SJCRH30 (cell line): ENCODE data around the gene NETO1. TPM values are rescaled to one million over a fixed set of nuclear protein-coding genes. Genes with fewer than 3 reads are reported as not detected.

Source experiments
- DNase-seq, 2 experiments: peaks; one replicate each; pipeline ENCODE4 v3.0.0-alpha.2; 2015 to 2020
- H3K27ac ChIP-seq: fragments of 250-450 bp; sonication (Bioruptor Pico); 2 replicates; pipeline ENCODE4 v1.5.1; 2020; ENCODE audit warnings: mild to moderate bottlenecking, moderate library complexity
- H3K27me3 ChIP-seq: fragments of 250-450 bp; sonication (Bioruptor Pico); 2 replicates; pipeline ENCODE4 v1.5.1; 2020; ENCODE audit warnings: mild to moderate bottlenecking, moderate library complexity
- H3K36me3 ChIP-seq: fragments of 250-450 bp; sonication (Bioruptor Pico); 2 replicates; pipeline ENCODE4 v1.5.1; 2020; ENCODE audit warnings: mild to moderate bottlenecking, moderate library complexity
- H3K4me1 ChIP-seq: fragments of 250-450 bp; sonication (Bioruptor Pico); 2 replicates; pipeline ENCODE4 v1.5.1; 2020; ENCODE audit warnings: mild to moderate bottlenecking, moderate library complexity
- H3K4me3 ChIP-seq: fragments of 250-450 bp; sonication (Bioruptor Pico); 2 replicates; pipeline ENCODE4 v1.5.1; 2020; ENCODE audit warnings: mild to moderate bottlenecking, moderate library complexity
- H3K9me3 ChIP-seq: fragments of 250-450 bp; sonication (Bioruptor Pico); replicated peaks from 2 replicates; pipeline ENCODE4 v1.5.1; 2020; ENCODE audit warnings: mild to moderate bottlenecking, moderate library complexity
- total RNA-seq: library from RNA; depleted of rRNA; stranded (reverse); fragments of >200 nt; shearing (Covaris generic); gene quantifications from 2 replicates; pipeline ENCODE4 v1.2.3, GENCODE V29; 2014

NETO1 gene
- total RNA-seq, 1 experiment from 2014 or later, result not detected

- Histone ChIP-seq H3K36me3 (no peaks in the 10 kb centered on the region), H3K27me3 (no peaks in the 10 kb centered on the region), H3K9me3 (no peaks in the 10 kb centered on the region), H3K27ac (no peak overlapping the region), H3K4me3 (no peak overlapping the region), H3K4me1 (no peaks in the 10 kb centered on the region)
- DNase-seq, result no peak
These were observed 48.7 kb downstream of the NETO1 start for GRCh38 chr18:72819050-72819449.

GRCh38 chr18:72811047-72811446 is 56.7 kb downstream of the NETO1 start:
- H3K27ac ChIP-seq, result no peak overlapping the region
- H3K9me3 ChIP-seq, result no peaks in the 10 kb centered on the region
- peak; percentile 15 to 52 for DNase-seq
- no peaks in the 10 kb centered on the region for H3K27me3 ChIP-seq
- H3K36me3 ChIP-seq, result no peaks in the 10 kb centered on the region
- H3K4me1 ChIP-seq, result peaks cover 5% of the 10 kb centered on the region; the same call in 1 of the 2 replicates
- H3K4me3 ChIP-seq, result no peak overlapping the region

GRCh38 chr18:72808680-72809079 is 59.1 kb downstream of the NETO1 start:
- H3K27ac ChIP-seq, result no peak overlapping the region
- peaks cover 5% of the 10 kb centered on the region; the same call in 1 of the 2 replicates for H3K4me1 ChIP-seq
- no peak for DNase-seq
- H3K4me3 ChIP-seq, result no peak overlapping the region
- H3K27me3 ChIP-seq, result no peaks in the 10 kb centered on the region
- H3K36me3 ChIP-seq, result no peaks in the 10 kb centered on the region
- no peaks in the 10 kb centered on the region for H3K9me3 ChIP-seq

GRCh38 chr18:72799106-72799505 is 68.7 kb downstream of the NETO1 start:
- DNase-seq, result no peak
- H3K36me3 ChIP-seq, result no peaks in the 10 kb centered on the region

GRCh38 chr18:72783530-72783929 is 84.3 kb downstream of the NETO1 start:
- no peaks in the 10 kb centered on the region for H3K4me1 ChIP-seq
- no peaks in the 10 kb centered on the region for H3K27me3 ChIP-seq
- peak; percentile 5 to 21 for DNase-seq
- H3K36me3 ChIP-seq, result no peaks in the 10 kb centered on the region
- no peak overlapping the region for H3K4me3 ChIP-seq
- H3K9me3 ChIP-seq, result no peaks in the 10 kb centered on the region
- no peak overlapping the region for H3K27ac ChIP-seq

More at GRCh38 chr18:72799106-72799505, 68.7 kb downstream of the NETO1 start:
- Histone ChIP-seq H3K9me3 (no peaks in the 10 kb centered on the region), H3K27me3 (no peaks in the 10 kb centered on the region), H3K27ac (no peak overlapping the region), H3K4me3 (no peak overlapping the region), H3K4me1 (no peaks in the 10 kb centered on the region)

- no peak overlapping the region for H3K4me3 ChIP-seq
- H3K36me3 ChIP-seq, result no peaks in the 10 kb centered on the region
- no peaks in the 10 kb centered on the region for H3K4me1 ChIP-seq
- no peak for DNase-seq
- no peaks in the 10 kb centered on the region for H3K27me3 ChIP-seq
- no peaks in the 10 kb centered on the region for H3K9me3 ChIP-seq
- H3K27ac ChIP-seq, result no peak overlapping the region
These were observed 92.9 kb downstream of the NETO1 start for GRCh38 chr18:72774914-72775313.

- no peak overlapping the region for H3K4me3 ChIP-seq
- no peaks in the 10 kb centered on the region for H3K27me3 ChIP-seq
- H3K27ac ChIP-seq, result no peak overlapping the region
- H3K9me3 ChIP-seq, result no peaks in the 10 kb centered on the region
- no peaks in the 10 kb centered on the region for H3K36me3 ChIP-seq
- DNase-seq, result no peak
- H3K4me1 ChIP-seq, result no peaks in the 10 kb centered on the region
These were observed 94.9 kb downstream of the NETO1 start for GRCh38 chr18:72772916-72773315.

GRCh38 chr18:72768681-72769229 is 99.0 kb downstream of the NETO1 start:
- no peak overlapping the region for H3K27ac ChIP-seq
- DNase-seq, result no peak
- no peak overlapping the region for H3K4me3 ChIP-seq
- H3K9me3 ChIP-seq, result no peaks in the 10 kb centered on the region
- H3K4me1 ChIP-seq, result no peaks in the 10 kb centered on the region
- H3K36me3 ChIP-seq, result no peaks in the 10 kb centered on the region
- H3K27me3 ChIP-seq, result no peaks in the 10 kb centered on the region

GRCh38 chr18:72762515-72763122 is 105.2 kb downstream of the NETO1 start:
- no peaks in the 10 kb centered on the region for H3K4me1 ChIP-seq
- DNase-seq, result peak in 1 of 2 experiments; percentile 70
- no peaks in the 10 kb centered on the region for H3K27me3 ChIP-seq
- no peak overlapping the region for H3K27ac ChIP-seq
- no peak overlapping the region for H3K4me3 ChIP-seq
- H3K36me3 ChIP-seq, result no peaks in the 10 kb centered on the region
- no peaks in the 10 kb centered on the region for H3K9me3 ChIP-seq

- H3K27me3 ChIP-seq, result no peaks in the 10 kb centered on the region
- H3K36me3 ChIP-seq, result no peaks in the 10 kb centered on the region
These were observed 115.6 kb downstream of the NETO1 start for GRCh38 chr18:72752220-72752619.

GRCh38 chr18:72742002-72742401 is 125.8 kb downstream of the NETO1 start:
- no peaks in the 10 kb centered on the region for H3K27me3 ChIP-seq
- no peak for DNase-seq
- H3K9me3 ChIP-seq, result no peaks in the 10 kb centered on the region

More at GRCh38 chr18:72752220-72752619, 115.6 kb downstream of the NETO1 start:
- DNase-seq, result no peak
- Histone ChIP-seq H3K4me1 (no peaks in the 10 kb centered on the region), H3K4me3 (no peak overlapping the region), H3K27ac (no peak overlapping the region), H3K9me3 (no peaks in the 10 kb centered on the region)

GRCh38 chr18:72738136-72738535 is 129.7 kb downstream of the NETO1 start:
- DNase-seq, result no peak
- H3K36me3 ChIP-seq, result no peaks in the 10 kb centered on the region
- no peak overlapping the region for H3K4me3 ChIP-seq
- H3K9me3 ChIP-seq, result no peaks in the 10 kb centered on the region
- H3K4me1 ChIP-seq, result no peaks in the 10 kb centered on the region
- H3K27me3 ChIP-seq, result no peaks in the 10 kb centered on the region
- no peak overlapping the region for H3K27ac ChIP-seq

More at GRCh38 chr18:72742002-72742401, 125.8 kb downstream of the NETO1 start:
- Histone ChIP-seq H3K36me3 (no peaks in the 10 kb centered on the region), H3K27ac (no peak overlapping the region), H3K4me3 (no peak overlapping the region), H3K4me1 (no peaks in the 10 kb centered on the region)

GRCh38 chr18:72727776-72728175 is 140.0 kb downstream of the NETO1 start:
- Histone ChIP-seq H3K4me3 (no peak overlapping the region), H3K36me3 (no peaks in the 10 kb centered on the region), H3K9me3 (no peaks in the 10 kb centered on the region), H3K27me3 (no peaks in the 10 kb centered on the region), H3K4me1 (0 out of 2 replicates have a peak, but pooled peaks cover 2% of the 10 kb centered on the region), H3K27ac (no peak overlapping the region)
- no peak for DNase-seq

- peak; percentile 28 to 48 for DNase-seq
- no peaks in the 10 kb centered on the region for H3K36me3 ChIP-seq
- H3K27me3 ChIP-seq, result no peaks in the 10 kb centered on the region
- no peaks in the 10 kb centered on the region for H3K9me3 ChIP-seq
- no peak overlapping the region for H3K27ac ChIP-seq
- no peak overlapping the region for H3K4me3 ChIP-seq
- H3K4me1 ChIP-seq, result 0 out of 2 replicates have a peak, but pooled peaks cover 2% of the 10 kb centered on the region
These were observed 140.6 kb downstream of the NETO1 start for GRCh38 chr18:72727038-72727655.

- Histone ChIP-seq H3K4me3 (no peak overlapping the region), H3K9me3 (no peaks in the 10 kb centered on the region), H3K27ac (no peak overlapping the region), H3K36me3 (no peaks in the 10 kb centered on the region), H3K27me3 (no peaks in the 10 kb centered on the region), H3K4me1 (0 out of 2 replicates have a peak, but pooled peaks cover 2% of the 10 kb centered on the region)
- no peak for DNase-seq
These were observed 141.6 kb downstream of the NETO1 start for GRCh38 chr18:72726201-72726600.
